Measurements from ENCODE around the gene VENTX.

GRCh38 chr10:133214468-133215410, 22.9 kb upstream of the VENTX start:
- TF ChIP-seq, protein P1, sequence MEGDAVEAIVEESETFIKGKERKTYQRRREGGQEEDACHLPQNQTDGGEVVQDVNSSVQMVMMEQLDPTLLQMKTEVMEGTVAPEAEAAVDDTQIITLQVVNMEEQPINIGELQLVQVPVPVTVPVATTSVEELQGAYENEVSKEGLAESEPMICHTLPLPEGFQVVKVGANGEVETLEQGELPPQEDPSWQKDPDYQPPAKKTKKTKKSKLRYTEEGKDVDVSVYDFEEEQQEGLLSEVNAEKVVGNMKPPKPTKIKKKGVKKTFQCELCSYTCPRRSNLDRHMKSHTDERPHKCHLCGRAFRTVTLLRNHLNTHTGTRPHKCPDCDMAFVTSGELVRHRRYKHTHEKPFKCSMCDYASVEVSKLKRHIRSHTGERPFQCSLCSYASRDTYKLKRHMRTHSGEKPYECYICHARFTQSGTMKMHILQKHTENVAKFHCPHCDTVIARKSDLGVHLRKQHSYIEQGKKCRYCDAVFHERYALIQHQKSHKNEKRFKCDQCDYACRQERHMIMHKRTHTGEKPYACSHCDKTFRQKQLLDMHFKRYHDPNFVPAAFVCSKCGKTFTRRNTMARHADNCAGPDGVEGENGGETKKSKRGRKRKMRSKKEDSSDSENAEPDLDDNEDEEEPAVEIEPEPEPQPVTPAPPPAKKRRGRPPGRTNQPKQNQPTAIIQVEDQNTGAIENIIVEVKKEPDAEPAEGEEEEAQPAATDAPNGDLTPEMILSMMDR (conservative IDR thresholded peaks at IDR 0.05; ENCODE audit: low read depth, low read length), result no peak
- no peak for TF ChIP-seq BHLHE40 (IDR thresholded peaks at IDR 0.05; ENCODE audit: low read depth, low read length)
- TF ChIP-seq MAFK (IDR thresholded peaks at IDR 0.05; ENCODE audit: low read depth, low read length), result no peak
- no peak for TF ChIP-seq ELK1 (IDR thresholded peaks at IDR 0.05; ENCODE audit: borderline replicate concordance, low read depth, low read length)
- TF ChIP-seq RCOR1 (IDR thresholded peaks at IDR 0.05; ENCODE audit: insufficient replicate concordance, low read length), result no peak
- no peak for TF ChIP-seq POLR2A (IDR thresholded peaks at IDR 0.05; ENCODE audit: low read depth, low read length)
- no peak for TF ChIP-seq SMC3 (IDR thresholded peaks at IDR 0.05; ENCODE audit: low read depth, low read length)
